NCI-H82 (cell line): Measurements from ENCODE around the gene NATD1.

Source experiments
- DNase-seq: peaks from one replicate; lab custom pipeline; 2025; lab: John Stamatoyannopoulos, UW

The NATD1 gene

DNA sequence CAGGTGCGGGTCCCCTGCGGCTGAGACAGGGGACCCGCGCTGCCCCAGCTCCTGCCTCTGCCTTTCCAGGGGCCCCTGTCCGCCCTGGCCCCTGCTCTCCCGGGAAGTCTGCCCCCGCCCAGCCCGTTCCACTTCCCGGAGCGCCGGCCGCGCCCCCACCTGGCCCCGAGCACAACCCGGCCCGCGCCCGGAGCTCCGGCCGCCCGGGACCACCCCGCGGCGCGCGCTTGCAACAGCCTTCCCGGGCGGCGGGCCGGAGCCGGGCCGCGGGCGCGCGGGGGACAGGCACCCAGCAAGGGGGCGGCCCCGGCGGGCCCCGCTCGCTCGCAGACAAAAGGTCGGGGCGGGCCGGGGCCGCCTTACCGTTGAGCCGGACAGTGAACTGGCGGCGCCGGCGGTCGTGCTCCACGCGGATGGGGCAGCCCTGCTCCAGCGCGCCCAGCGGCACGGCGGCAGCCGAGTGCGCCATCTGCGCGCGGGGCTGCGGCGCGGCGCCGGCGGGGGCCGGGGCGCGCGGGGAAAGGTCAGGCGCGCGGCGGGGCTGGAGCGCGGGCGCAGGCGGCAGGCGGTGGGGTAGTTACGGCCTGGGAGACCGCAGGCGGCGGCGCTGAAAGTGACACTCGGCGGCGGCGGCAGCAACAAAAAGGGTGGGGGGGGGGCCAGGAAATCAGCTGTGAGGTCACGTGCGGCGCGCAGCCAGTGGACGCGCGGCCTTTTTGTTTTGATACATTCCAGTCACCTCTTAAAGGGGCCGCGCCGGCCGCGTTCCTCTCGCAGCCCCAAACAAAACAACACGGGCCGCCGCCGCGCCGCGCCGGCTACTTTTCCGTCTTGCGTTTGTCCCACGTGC lies at the start of gene NATD1:
NATD1 (minus strand) TSS at position 615 of the 850 bp plus-strand sequence; CDS start at position 469, 146 bp downstream.
- DNase-seq = peak; percentile 93

GRCh38 chr17:21301593-21302550 lies 48.7 kb upstream of the NATD1 start:
- peak; percentile 62 for DNase-seq

DNA sequence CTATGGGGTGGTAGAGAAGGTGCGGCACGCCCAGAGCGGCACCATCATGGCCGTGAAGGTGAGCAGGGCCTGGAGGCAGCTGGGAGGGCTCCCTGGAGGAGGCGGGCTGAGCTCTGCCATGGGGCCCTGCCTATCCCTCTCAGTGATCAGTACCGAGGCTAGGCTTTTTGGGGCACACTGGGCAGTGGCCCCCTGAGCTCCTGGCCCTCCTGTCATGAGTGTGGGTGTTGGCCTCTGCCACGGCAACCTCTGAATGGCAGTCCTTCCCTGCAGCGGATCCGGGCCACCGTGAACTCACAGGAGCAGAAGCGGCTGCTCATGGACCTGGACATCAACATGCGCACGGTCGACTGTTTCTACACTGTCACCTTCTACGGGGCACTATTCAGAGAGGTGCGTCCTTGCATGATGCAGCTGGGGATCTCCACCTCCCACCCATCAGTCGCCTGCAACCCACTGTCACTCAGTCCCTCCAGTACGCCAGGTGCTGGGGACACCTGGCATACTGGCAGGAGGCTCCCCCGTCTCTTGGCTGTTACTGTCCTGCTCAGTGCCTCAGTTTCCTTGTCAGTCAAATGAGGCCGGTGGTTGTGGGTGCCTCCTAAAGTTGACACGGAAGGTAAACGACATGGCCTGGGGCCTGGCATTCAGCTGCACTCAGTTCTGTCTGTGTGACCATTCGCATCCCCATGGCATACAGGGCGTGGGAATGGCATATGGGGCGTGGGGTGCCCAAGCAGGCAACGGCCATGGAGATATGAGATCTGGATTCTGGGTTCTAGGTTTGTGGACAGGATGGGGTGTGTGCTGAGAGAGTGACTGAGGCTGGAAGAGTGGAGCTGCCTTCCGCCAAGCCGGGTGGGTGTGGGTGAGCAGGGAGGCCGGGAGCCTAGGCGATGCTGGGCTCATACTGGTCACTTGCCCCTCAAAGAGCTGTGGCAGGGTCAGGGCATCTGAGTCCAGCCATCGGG lies 47.7 kb upstream of the NATD1 start:
- DNase-seq = no peak

GRCh38 chr17:21299981-21300600 lies 46.9 kb upstream of the NATD1 start:
- peak; percentile 30 for DNase-seq

- DNase-seq = no peak
These were observed 45.8 kb upstream of the NATD1 start for GRCh38 chr17:21298983-21299519.

DNA sequence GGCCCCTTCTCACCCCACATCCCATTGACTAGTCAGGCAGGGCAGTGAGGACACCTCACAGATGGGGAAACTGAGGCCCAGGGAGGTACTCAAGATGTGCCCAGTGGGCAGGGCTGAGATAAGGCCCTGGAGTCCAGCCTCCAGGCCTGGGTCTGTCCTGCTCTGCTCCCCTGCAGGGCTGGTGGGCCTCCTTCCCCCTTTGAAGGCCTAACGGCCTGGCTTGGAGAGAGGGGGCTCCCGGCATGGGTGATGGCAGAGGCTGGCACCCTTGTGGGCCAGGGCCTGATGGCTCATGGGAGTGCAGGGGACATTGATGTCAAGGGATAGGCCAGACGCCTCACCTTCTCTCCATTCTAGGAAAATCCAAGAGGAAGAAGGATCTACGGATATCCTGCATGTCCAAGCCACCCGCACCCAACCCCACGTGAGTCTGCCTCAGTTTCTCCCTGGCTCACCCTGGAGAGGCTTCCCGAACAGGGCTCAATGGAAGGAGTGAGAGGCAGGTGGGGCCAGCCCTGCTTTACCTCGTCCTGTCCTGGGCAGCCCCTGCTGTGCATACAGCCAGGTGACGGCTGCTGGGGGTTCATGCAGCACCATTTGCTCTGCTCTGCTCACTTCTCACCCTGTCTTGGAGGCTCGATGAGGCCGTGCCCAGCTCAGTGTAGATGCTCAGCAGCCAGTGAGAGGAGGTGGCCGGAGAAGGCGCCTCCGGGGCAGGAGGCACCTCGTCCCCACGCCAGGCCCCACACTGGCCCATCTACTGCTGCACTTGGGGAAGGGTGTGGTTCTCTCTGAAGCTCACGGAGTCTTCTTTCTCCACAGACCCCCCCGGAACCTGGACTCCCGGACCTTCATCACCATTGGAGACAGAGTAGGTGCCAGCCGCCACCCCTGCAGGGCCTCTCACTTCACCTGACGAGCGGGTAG lies 45.1 kb upstream of the NATD1 start:
- no peak for DNase-seq

- DNase-seq = no peak
These were observed 44.4 kb upstream of the NATD1 start for GRCh38 chr17:21297597-21297996.

- no peak for DNase-seq
These were observed 43.9 kb upstream of the NATD1 start for GRCh38 chr17:21297026-21297520.

DNA sequence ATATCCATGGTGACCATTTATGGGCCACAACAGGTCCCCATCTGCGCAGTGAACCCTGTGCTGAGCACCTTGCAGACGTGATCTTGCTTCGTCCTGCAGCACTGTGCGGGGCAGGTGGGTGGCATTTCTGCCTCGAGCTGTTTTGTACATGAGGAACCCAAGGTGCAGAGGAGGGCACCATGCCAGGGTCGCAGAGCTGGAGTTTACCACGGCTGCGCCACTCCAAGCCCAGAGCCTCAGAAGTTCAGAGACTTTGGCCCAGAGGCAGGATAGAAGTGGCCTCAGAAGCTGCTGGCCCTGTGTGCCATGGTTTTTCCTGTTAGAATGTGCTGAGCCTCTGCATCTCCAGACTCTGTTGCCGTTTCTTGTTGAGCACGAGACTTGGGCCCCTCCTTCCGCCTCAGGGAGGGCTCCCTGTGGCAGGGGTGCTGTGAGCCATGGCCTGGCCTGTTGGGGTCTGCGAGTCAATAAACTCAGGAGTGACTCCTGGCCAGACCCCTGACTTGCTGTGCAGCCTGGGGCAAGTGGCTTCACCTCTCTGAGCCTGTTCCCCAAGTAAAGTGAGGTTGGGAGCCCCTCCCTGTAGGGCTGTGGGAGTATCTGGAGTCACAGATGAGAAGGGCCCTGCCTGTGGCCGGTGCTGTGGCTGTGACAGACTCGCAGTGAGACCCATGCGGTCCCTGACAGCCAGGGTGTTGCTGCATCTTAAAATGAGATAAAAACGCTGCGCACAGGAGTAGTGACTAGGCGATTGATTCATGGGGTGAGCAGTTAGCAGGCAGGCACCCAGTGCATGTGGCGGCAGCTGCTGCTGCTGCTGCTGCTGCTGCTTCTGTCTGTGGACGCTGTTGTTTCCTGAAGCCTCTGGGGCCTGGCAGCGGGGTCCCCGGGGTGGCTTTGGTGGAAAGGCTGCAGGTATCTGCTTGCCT lies 43.2 kb upstream of the NATD1 start:
- DNase-seq = no peak

- peak; percentile 74 for DNase-seq
These were observed 42.1 kb upstream of the NATD1 start for GRCh38 chr17:21295036-21295952.

DNA sequence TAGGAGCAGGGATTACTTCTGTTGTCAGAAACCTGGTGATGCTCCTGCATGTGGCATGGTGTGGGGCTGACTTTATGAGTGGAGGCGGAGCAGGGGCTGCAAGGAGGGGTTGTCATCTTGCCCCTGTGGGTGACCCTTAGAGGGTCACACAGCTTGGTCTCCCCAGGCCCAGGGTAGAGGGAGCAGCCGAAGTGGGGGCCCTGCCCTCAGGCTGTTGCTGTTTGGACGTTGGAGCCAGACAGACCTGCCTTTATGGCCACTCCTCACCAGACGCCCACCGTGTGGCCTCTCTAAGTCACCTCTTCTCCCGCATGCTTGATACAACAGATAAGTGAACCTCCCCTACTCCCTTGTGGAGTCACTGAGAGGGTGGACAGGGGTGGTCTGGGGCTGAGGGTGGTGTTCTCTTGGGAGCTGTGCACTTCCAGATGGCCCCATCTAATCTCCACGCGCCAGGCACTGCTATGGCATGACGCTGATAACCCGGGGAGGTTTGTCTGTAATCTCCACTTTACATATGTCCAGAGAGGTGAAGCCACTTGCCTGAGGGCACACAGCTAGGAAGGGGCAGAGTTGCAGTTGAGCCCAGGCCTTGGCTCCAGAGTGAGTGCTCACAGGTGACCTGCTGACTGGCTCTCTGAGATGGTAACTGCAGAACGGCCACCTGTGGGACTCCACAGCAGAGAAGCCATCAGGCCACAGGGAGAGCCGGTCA lies 41.3 kb upstream of the NATD1 start:
- DNase-seq = no peak

GRCh38 chr17:21293831-21294210 lies 40.6 kb upstream of the NATD1 start:
- no peak for DNase-seq

DNA sequence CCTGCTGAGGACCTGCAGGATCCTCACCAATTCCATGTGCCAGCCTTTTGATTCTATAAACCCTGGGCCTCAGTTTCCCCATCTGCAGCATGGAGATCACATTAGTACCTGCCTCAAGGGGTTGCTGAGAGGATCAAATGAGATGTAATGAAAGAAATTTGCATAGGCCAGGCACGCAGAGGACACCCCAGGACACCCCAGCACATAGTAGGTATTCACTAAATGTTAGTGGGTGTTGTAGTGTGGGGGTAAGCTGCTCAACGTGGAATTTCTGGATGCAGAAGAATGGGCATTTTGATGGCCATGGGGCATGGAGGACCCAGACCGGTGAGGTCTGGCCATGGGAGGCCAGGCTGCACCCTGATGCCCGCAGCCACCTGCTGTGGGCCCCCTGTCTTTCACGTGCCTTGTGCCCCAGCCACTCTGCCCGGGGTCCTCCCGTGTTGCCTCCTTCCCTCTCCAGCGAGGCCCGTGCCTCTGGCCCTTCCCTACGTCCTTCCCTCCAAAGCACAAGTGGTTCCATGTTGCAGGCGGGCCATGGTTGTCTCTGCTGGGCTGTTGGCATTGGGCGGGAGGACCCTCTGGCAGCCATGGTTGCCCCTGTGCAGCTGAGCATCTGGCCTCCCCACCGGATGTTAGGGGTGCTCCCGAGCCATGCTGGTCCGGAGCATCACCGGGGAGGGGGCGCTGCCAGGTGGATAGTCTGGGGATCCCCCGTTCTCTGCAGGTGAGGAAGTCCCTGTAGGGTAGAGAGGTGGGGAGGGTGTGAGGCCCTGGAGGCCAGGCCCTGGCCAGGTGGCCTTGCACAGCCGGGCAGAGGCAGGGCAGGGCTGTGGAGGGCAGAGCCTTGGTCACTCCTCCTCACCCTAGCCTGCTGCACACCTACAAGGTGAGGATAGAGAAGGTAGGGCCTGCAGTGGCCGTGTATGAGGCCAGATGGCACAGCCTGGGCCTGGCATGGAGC lies 39.9 kb upstream of the NATD1 start:
- DNase-seq = no peak

- no peak for DNase-seq
These were observed 38.7 kb upstream of the NATD1 start for GRCh38 chr17:21291862-21292261.

DNA sequence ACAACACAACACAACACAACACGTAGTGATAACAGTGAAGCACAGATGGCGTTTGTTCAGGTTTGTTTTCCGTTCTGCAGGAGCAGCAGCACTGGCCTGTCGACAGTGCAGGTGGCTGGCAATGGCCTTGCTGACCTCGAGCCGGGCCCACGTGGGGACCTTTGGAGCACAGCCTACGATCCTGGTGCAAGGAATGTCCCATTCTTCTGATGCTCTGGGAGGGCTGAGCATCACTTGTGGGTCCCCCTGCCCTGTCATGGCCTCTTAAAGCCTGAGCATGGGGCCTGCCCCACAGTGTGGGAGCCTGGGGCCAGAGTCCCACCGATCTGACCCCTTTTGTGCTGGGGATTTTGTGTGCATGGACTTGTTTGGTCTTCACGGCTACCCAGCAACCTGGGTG lies 38.1 kb upstream of the NATD1 start:
- no peak for DNase-seq
